CD4-positive, alpha-beta T cell (primary cell): Measurements from ENCODE around the gene LIG1. TPM values are rescaled to one million over a fixed set of nuclear protein-coding genes. Genes with fewer than 3 reads are reported as not detected.

Experiments used
- ATAC-seq: fragments of 200-7000 bp; cut with Tn5 transposase; one replicate; pipeline ENCODE4 v1.10.0; 2022; ENCODE audit warnings: mild to moderate bottlenecking; ENCODE audit not compliant: poor library complexity
- CTCF ChIA-PET: fragments of 350-600 bp; sonication (Branson Sonifier 250); formaldehyde crosslinking; loops from one replicate; lab custom pipeline; 2021; ENCODE audit warnings: antibody characterized with exemption, inconsistent platforms; lab: Charles Lee
- POLR2A ChIA-PET: fragments of 350-600 bp; sonication (Branson Sonifier 250); formaldehyde crosslinking; loops from one replicate; lab custom pipeline; 2021; ENCODE audit warnings: antibody characterized with exemption, inconsistent platforms; lab: Charles Lee
- DNase-seq, 14 experiments: peaks; one replicate each; pipeline ENCODE4 v3.0.0-alpha.2; 2013 to 2020; ENCODE audit warnings: mixed read lengths in 2 of 14
- H3K27ac ChIP-seq, 2 donors: one replicate each; pipeline versions ENCODE4 v1.5.1 to v1.7.0; 2013; ENCODE audit warnings: low read length in 2 of 2, low read depth in 1 of 2, mild to moderate bottlenecking in 1 of 2
- H3K27me3 ChIP-seq, 2 experiments: 1 replicate in 1 of 2; 2 replicates in 1 of 2; pipeline versions ENCODE4 v1.6.1 to v1.7.0; 2013; ENCODE audit warnings: low read length in 2 of 2, control low read depth in 1 of 2, mild to moderate bottlenecking in 1 of 2, moderate library complexity in 1 of 2; ENCODE audit not compliant: insufficient read depth in 2 of 2, control insufficient read depth in 1 of 2
- H3K36me3 ChIP-seq: one replicate; pipeline ENCODE4 v1.6.1; 2013; ENCODE audit warnings: low read length, control low read depth; ENCODE audit not compliant: insufficient read depth
- H3K4me1 ChIP-seq: one replicate; pipeline ENCODE4 v1.6.1; 2013; ENCODE audit warnings: low read length, control low read depth; ENCODE audit not compliant: insufficient read depth
- H3K4me3 ChIP-seq: one replicate; pipeline ENCODE4 v1.5.1; 2013; ENCODE audit warnings: mild to moderate bottlenecking, low read length, moderate library complexity
- H3K9me3 ChIP-seq, 2 experiments: 1 replicate in 1 of 2; 2 replicates in 1 of 2; pipeline versions ENCODE4 v1.6.1 to v1.7.0; 2013; ENCODE audit warnings: low read length in 2 of 2, mild to moderate bottlenecking in 2 of 2, control low read depth in 1 of 2, moderate library complexity in 1 of 2; ENCODE audit not compliant: control insufficient read depth in 1 of 2, insufficient read depth in 1 of 2
- H3K27ac Mint-ChIP-seq: one replicate; pipeline ENCODE4 v1.8.0; 2020; ENCODE audit warnings: mixed read lengths
- H3K27me3 Mint-ChIP-seq: one replicate; pipeline ENCODE4 v1.8.0; 2021; ENCODE audit warnings: mixed read lengths
- H3K36me3 Mint-ChIP-seq: one replicate; pipeline ENCODE4 v1.8.0; 2021; ENCODE audit warnings: low read depth, mixed read lengths
- H3K4me1 Mint-ChIP-seq: one replicate; pipeline ENCODE4 v1.8.0; 2021; ENCODE audit warnings: low read depth, mixed read lengths
- H3K4me3 Mint-ChIP-seq: one replicate; pipeline ENCODE4 v1.8.0; 2020; ENCODE audit warnings: mild to moderate bottlenecking, mixed read lengths
- H3K9me3 Mint-ChIP-seq: one replicate; pipeline ENCODE4 v1.8.0; 2020; ENCODE audit warnings: mixed read lengths
- intact Hi-C, 2 experiments: fragments of 100-400 bp; cut with DNase I in 1 of 2; cut with micrococcal nuclease in 1 of 2; formaldehyde crosslinking; loops; one replicate each; pipeline versions ENCODE4 v1.15.1 to v1.9.0; 2023 to 2025; cut with DNase I, micrococcal nuclease
- total RNA-seq, 174 experiments: library from RNA in 2 of 174; stranded (reverse) in 2 of 174; gene quantifications; one replicate each; pipeline ENCODE4 v1.2.3 and lab custom pipeline; 2021 to 2026
- TF ChIP-seq, protein P1 (sequence below): fragments of 200-600 bp; IDR thresholded peaks from one replicate; pipeline ENCODE4 v1.8.0; 2022; ENCODE audit warnings: antibody characterized with exemption, mild to moderate bottlenecking

LIG1 gene
- total RNA-seq, 2 experiments from 2014 or later, result 62.8 to 70.7 TPM

GRCh38 chr19:48149430-48149829 is 20.7 kb downstream of the LIG1 start:
- no peak overlapping the region for H3K27ac ChIP-seq
- H3K27me3 ChIP-seq, result no peaks in the 10 kb centered on the region
- Mint-ChIP-seq H3K27ac (no peak overlapping the region), H3K27me3 (no peaks in the 10 kb centered on the region), H3K4me3 (no peak overlapping the region), H3K4me1 (peaks cover 5% of the 10 kb centered on the region), H3K9me3 (no peaks in the 10 kb centered on the region), H3K36me3 (peaks cover 88% of the 10 kb centered on the region)
- intact Hi-C loops, result loop anchor here in 1 of 2 experiments (2.0 kb wide), 1 partner anchor 183 kb away; no protein-coding TSS in a partner anchor
- H3K36me3 ChIP-seq, result peaks cover 55% of the 10 kb centered on the region
- ATAC-seq, result no peak
- ChIA-PET POLR2A (no interaction called here), CTCF (no interaction called here)
- no peaks in the 10 kb centered on the region for H3K4me1 ChIP-seq
- no peaks in the 10 kb centered on the region for H3K9me3 ChIP-seq
- no peak overlapping the region for H3K4me3 ChIP-seq
- TF ChIP-seq, protein P1, sequence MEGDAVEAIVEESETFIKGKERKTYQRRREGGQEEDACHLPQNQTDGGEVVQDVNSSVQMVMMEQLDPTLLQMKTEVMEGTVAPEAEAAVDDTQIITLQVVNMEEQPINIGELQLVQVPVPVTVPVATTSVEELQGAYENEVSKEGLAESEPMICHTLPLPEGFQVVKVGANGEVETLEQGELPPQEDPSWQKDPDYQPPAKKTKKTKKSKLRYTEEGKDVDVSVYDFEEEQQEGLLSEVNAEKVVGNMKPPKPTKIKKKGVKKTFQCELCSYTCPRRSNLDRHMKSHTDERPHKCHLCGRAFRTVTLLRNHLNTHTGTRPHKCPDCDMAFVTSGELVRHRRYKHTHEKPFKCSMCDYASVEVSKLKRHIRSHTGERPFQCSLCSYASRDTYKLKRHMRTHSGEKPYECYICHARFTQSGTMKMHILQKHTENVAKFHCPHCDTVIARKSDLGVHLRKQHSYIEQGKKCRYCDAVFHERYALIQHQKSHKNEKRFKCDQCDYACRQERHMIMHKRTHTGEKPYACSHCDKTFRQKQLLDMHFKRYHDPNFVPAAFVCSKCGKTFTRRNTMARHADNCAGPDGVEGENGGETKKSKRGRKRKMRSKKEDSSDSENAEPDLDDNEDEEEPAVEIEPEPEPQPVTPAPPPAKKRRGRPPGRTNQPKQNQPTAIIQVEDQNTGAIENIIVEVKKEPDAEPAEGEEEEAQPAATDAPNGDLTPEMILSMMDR, result no peak
- no peak for DNase-seq

- Mint-ChIP-seq H3K27ac (no peak overlapping the region), H3K9me3 (no peaks in the 10 kb centered on the region), H3K36me3 (peaks cover 90% of the 10 kb centered on the region), H3K4me3 (no peak overlapping the region), H3K27me3 (no peaks in the 10 kb centered on the region), H3K4me1 (peaks cover 5% of the 10 kb centered on the region)
- Histone ChIP-seq H3K4me1 (no peaks in the 10 kb centered on the region), H3K27me3 (no peaks in the 10 kb centered on the region), H3K4me3 (no peak overlapping the region), H3K36me3 (peaks cover 58% of the 10 kb centered on the region), H3K9me3 (no peaks in the 10 kb centered on the region), H3K27ac (no peak overlapping the region)
- TF ChIP-seq, protein P1, result no peak
- POLR2A ChIA-PET, result no interaction called here
- CTCF ChIA-PET, result no interaction called here
- DNase-seq (no peak), ATAC-seq (no peak)
- intact Hi-C loops, result loop anchor here in 1 of 2 experiments (2.0 kb wide), 1 partner anchor 182 kb away; no protein-coding TSS in a partner anchor
Observed at GRCh38 chr19:48148576-48148975, 21.6 kb downstream of the LIG1 start.

DNA sequence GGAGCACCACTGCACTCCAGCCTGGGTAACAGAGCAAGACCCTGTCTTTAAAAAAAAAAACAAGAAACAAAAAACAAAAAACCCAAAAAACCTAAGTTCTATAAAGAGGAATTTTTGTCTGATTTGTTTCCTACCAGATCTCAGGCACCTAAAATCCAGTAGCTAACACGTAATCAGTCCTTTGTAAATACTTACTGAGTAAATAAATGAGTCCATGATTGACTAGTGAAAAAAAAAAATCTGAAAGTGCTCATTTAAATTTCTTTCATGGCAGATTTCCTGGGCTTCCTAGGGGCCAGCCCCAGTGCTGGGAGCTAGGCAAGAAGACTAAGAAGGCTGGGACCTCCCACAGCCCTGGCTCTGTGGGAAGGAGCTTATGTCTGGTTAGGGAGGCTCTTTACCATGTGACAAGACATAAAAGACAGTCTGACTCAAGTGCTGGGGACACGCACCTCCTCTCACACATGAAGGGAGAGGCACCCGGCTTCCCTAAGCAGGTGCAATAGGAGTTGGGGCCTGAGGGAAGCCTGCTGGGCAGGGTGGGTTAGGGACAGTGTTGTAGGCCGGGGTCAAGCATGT is 22.5 kb downstream of the LIG1 start:
- no peak overlapping the region for H3K4me3 Mint-ChIP-seq
- Histone ChIP-seq H3K36me3 (peaks cover 66% of the 10 kb centered on the region), H3K27me3 (no peaks in the 10 kb centered on the region), H3K4me3 (no peak overlapping the region), H3K27ac (no peak overlapping the region), H3K9me3 (no peaks in the 10 kb centered on the region), H3K4me1 (no peaks in the 10 kb centered on the region)
- ChIA-PET POLR2A (interaction anchor here (0.6 kb wide), 1 partner anchor 19 kb away, joined by 3 read pairs; no protein-coding TSS in a partner anchor), CTCF (no interaction called here)
- no peak overlapping the region for H3K27ac Mint-ChIP-seq
- H3K4me1 Mint-ChIP-seq, result peaks cover 5% of the 10 kb centered on the region
- intact Hi-C loops, result loop anchor here in 1 of 2 experiments (2.0 kb wide), 1 partner anchor 181 kb away; no protein-coding TSS in a partner anchor
- no peak for DNase-seq
- H3K36me3 Mint-ChIP-seq, result peaks cover 94% of the 10 kb centered on the region
- no peak for ATAC-seq
- TF ChIP-seq, protein P1, result no peak
- H3K9me3 Mint-ChIP-seq, result no peaks in the 10 kb centered on the region
- no peaks in the 10 kb centered on the region for H3K27me3 Mint-ChIP-seq
